K562 (cell line): ENCODE measurements around the gene KMT5C. TPM values are rescaled to one million over a fixed set of nuclear protein-coding genes. Genes with fewer than 3 reads are reported as not detected.

Source experiments
- BCOR ChIP-seq: fragments of 450-650 bp; IDR thresholded peaks from 2 replicates; pipeline ENCODE4 v1.6.1; 2016
- HDGF ChIP-seq: fragments of 450-650 bp; IDR thresholded peaks from 2 replicates; pipeline ENCODE4 v1.6.1; 2016
- KLF10 ChIP-seq: fragments of 250-450 bp; sonication (Bioruptor Pico); IDR thresholded peaks from 2 replicates; pipeline ENCODE4 v1.6.1; 2021; ENCODE audit warnings: matching md5 sums
- OTX1 ChIP-seq: fragments of 450-650 bp; formaldehyde crosslinking; IDR thresholded peaks from 2 replicates; pipeline ENCODE4 v1.4.0; 2022; ENCODE audit warnings: mild to moderate bottlenecking
- RBM15 ChIP-seq: fragments of 200-400 bp; formaldehyde crosslinking; IDR thresholded peaks from 2 replicates; pipeline ENCODE4 v1.6.1; 2018; ENCODE audit warnings: mild to moderate bottlenecking, low read length, moderate library complexity; ENCODE audit not compliant: insufficient read depth
- SAP30 ChIP-seq: fragments of 200-600 bp; sonication (generic); IDR thresholded peaks from 2 replicates; pipeline ENCODE4 v1.6.1; 2012; ENCODE audit warnings: borderline replicate concordance, low read depth, mild to moderate bottlenecking, moderate library complexity, low read length, control low read depth, inconsistent platforms; ENCODE audit not compliant: insufficient read depth, poor library complexity, severe bottlenecking
- U2AF2 ChIP-seq: fragments of 200-400 bp; formaldehyde crosslinking; optimal IDR thresholded peaks from 2 replicates; pipeline ENCODE3; 2017; ENCODE audit warnings: low read depth, mild to moderate bottlenecking, low read length
- ZNF143 ChIP-seq: sonication (generic); formaldehyde crosslinking; IDR thresholded peaks from 2 replicates; pipeline ENCODE4 v1.9.0; 2022; ENCODE audit warnings: mild to moderate bottlenecking, missing genetic modification reagents
- ZNF77 ChIP-seq: fragments of 250-450 bp; sonication (Bioruptor Pico); IDR thresholded peaks from 2 replicates; pipeline ENCODE4 v1.5.0; 2020
- polyA plus RNA-seq, 8 experiments: library from polyadenylated mRNA; depleted of rRNA in 4 of 8; stranded (reverse) in 5 of 8; unstranded in 3 of 8; fragments of >200 nt; fragmentation: Nextera tagmentation in 2 of 8; fragmentation: Illumina TruSeq in 1 of 8; extraction: Ambion mirVana in 2 of 8; extraction: Trizol in 1 of 8; gene quantifications; 2 replicates each; pipeline versions ENCODE4 v1.2.1 to v1.2.3, GENCODE V29; 2011 to 2014; ENCODE audit warnings: inconsistent platforms in 1 of 8, missing spikeins in 1 of 8
- total RNA-seq, 7 experiments: library from RNA; depleted of rRNA in 6 of 7; stranded (reverse); fragments of >200 nt in 6 of 7; fragmentation: Illumina TruSeq in 2 of 7; extraction: Trizol in 2 of 7; gene quantifications; 2 replicates each; pipeline versions ENCODE4 v1.2.1 to v1.2.3, GENCODE V29; 2011 to 2021; ENCODE audit warnings: low replicate concordance in 1 of 7
- TF ChIP-seq, protein P1 (sequence below): fragments of 450-650 bp; IDR thresholded peaks from 2 replicates; pipeline ENCODE4 v1.6.1; 2014; ENCODE audit warnings: low read depth, mild to moderate bottlenecking, moderate library complexity, borderline replicate concordance
- TF ChIP-seq, protein P2 (sequence below): fragments of 450-650 bp; IDR thresholded peaks from 2 replicates; pipeline ENCODE4 v1.6.1; 2016; ENCODE audit warnings: low read depth
- TF ChIP-seq, protein P3 (sequence below): conservative IDR thresholded peaks from 2 replicates; pipeline ENCODE4 v1.6.1; 2011; ENCODE audit warnings: low read depth, mild to moderate bottlenecking, low read length; ENCODE audit not compliant: control insufficient read depth
- TF ChIP-seq, protein P4 (sequence below): sonication (generic); formaldehyde crosslinking; IDR thresholded peaks from 2 replicates; pipeline ENCODE4 v1.8.0; 2022; ENCODE audit warnings: mild to moderate bottlenecking, low read depth, missing genetic modification reagents

Gene KMT5C
- total and polyA plus RNA-seq, 9 of the 15 experiments (the other 6 are each of a cell fraction or from before 2014, with no cell fraction given): 0.15 to 53.5 (median 16.6) TPM

DNA sequence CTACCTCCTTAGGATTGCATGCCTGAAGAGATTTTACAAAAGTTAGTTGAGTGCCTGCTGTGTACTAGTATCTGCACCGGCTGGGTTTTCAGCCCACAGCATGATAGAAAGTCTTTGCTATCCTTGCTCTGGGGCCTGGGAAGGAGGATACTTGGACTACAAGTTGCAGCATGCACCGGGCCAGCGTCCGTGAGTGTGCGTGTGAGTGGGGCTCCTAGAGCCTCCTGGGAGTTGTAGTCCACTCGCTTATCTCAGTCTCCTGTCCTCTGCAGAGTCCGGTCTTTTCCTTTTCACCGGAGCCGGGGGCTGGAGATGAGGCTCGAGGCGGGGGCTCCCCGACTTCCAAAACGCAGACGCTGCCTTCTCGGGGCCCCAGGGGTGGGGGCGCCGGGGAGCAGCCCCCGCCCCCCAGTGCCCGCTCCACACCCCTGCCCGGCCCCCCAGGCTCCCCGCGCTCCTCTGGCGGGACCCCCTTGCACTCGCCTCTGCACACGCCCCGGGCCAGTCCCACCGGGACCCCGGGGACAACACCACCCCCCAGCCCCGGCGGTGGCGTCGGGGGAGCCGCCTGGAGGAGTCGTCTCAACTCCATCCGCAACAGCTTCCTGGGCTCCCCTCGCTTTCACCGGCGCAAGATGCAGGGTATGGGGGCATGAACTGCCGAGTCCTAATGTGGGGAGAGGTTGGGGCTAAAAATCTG, 35.2 kb upstream of the KMT5C start (continued):
- TF ChIP-seq, protein P1, sequence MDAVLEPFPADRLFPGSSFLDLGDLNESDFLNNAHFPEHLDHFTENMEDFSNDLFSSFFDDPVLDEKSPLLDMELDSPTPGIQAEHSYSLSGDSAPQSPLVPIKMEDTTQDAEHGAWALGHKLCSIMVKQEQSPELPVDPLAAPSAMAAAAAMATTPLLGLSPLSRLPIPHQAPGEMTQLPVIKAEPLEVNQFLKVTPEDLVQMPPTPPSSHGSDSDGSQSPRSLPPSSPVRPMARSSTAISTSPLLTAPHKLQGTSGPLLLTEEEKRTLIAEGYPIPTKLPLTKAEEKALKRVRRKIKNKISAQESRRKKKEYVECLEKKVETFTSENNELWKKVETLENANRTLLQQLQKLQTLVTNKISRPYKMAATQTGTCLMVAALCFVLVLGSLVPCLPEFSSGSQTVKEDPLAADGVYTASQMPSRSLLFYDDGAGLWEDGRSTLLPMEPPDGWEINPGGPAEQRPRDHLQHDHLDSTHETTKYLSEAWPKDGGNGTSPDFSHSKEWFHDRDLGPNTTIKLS: peak; percentile 50; the same call in 1 of the 2 replicates
- TF ChIP-seq U2AF2 (no peak), OTX1 (CRISPR knock-in tag) (no peak), BCOR (no peak), RBM15 (no peak), ZNF143 (peak; percentile 92), HDGF (no peak), SAP30 (no peak), ZNF77 (no peak), KLF10 (CRISPR knock-in tag) (no peak)
- TF ChIP-seq, protein P2, sequence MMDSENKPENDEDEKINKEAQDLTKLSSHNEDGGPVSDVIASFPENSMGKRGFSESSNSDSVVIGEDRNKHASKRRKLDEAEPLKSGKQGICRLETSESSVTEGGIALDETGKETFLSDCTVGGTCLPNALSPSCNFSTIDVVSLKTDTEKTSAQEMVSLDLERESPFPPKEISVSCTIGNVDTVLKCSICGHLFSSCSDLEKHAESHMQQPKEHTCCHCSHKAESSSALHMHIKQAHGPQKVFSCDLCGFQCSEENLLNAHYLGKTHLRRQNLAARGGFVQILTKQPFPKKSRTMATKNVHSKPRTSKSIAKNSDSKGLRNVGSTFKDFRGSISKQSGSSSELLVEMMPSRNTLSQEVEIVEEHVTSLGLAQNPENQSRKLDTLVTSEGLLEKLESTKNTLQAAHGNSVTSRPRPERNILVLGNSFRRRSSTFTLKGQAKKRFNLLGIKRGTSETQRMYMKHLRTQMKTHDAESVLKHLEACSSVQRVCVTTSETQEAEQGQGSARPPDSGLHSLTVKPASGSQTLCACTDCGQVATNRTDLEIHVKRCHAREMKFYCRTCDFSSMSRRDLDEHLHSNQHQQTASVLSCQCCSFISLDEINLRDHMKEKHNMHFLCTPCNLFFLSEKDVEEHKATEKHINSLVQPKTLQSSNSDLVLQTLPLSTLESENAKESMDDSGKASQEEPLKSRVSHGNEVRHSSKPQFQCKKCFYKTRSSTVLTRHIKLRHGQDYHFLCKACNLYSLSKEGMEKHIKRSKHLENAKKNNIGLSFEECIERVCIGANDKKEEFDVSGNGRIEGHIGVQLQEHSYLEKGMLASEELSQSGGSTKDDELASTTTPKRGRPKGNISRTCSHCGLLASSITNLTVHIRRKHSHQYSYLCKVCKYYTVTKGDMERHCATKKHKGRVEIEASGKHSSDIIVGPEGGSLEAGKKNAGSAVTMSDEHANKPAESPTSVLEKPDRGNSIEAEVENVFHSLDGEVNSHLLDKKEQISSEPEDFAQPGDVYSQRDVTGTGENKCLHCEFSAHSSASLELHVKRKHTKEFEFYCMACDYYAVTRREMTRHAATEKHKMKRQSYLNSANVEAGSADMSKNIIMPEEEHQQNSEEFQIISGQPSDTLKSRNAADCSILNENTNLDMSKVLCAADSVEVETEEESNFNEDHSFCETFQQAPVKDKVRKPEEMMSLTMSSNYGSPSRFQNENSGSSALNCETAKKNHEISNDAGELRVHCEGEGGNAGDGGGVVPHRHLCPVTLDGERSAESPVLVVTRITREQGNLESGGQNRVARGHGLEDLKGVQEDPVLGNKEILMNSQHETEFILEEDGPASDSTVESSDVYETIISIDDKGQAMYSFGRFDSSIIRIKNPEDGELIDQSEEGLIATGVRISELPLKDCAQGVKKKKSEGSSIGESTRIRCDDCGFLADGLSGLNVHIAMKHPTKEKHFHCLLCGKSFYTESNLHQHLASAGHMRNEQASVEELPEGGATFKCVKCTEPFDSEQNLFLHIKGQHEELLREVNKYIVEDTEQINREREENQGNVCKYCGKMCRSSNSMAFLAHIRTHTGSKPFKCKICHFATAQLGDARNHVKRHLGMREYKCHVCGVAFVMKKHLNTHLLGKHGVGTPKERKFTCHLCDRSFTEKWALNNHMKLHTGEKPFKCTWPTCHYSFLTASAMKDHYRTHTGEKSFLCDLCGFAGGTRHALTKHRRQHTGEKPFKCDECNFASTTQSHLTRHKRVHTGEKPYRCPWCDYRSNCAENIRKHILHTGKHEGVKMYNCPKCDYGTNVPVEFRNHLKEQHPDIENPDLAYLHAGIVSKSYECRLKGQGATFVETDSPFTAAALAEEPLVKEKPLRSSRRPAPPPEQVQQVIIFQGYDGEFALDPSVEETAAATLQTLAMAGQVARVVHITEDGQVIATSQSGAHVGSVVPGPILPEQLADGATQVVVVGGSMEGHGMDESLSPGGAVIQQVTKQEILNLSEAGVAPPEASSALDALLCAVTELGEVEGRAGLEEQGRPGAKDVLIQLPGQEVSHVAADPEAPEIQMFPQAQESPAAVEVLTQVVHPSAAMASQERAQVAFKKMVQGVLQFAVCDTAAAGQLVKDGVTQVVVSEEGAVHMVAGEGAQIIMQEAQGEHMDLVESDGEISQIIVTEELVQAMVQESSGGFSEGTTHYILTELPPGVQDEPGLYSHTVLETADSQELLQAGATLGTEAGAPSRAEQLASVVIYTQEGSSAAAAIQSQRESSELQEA: no peak
- TF ChIP-seq, protein P3, sequence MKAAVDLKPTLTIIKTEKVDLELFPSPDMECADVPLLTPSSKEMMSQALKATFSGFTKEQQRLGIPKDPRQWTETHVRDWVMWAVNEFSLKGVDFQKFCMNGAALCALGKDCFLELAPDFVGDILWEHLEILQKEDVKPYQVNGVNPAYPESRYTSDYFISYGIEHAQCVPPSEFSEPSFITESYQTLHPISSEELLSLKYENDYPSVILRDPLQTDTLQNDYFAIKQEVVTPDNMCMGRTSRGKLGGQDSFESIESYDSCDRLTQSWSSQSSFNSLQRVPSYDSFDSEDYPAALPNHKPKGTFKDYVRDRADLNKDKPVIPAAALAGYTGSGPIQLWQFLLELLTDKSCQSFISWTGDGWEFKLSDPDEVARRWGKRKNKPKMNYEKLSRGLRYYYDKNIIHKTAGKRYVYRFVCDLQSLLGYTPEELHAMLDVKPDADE: peak; percentile 98
- TF ChIP-seq, protein P4, sequence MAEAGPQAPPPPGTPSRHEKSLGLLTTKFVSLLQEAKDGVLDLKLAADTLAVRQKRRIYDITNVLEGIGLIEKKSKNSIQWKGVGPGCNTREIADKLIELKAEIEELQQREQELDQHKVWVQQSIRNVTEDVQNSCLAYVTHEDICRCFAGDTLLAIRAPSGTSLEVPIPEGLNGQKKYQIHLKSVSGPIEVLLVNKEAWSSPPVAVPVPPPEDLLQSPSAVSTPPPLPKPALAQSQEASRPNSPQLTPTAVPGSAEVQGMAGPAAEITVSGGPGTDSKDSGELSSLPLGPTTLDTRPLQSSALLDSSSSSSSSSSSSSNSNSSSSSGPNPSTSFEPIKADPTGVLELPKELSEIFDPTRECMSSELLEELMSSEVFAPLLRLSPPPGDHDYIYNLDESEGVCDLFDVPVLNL: no peak
